ENCODE results near the gene CYTL1. TPM values are rescaled to one million over a fixed set of nuclear protein-coding genes. Genes with fewer than 3 reads are reported as not detected.

Gene CYTL1
- total and polyA plus RNA-seq, 4 donors, result 0.32 to 3.0 (median 1.6) TPM

GRCh38 chr4:4995908-4996265, 23.4 kb downstream of the CYTL1 start:
- Histone ChIP-seq H3K36me3 (ENCODE audit: control insufficient read depth in 4 of 4, insufficient read depth in 4 of 4, low read length in 4 of 4) (no peaks in the 10 kb centered on the region), H3K4me1 (ENCODE audit: control insufficient read depth in 5 of 5, insufficient read depth in 5 of 5, low read length in 5 of 5) (peaks cover 0 to 9% (median 0%) of the 10 kb centered on the region in 5 donors), H3K27ac (ENCODE audit: low read depth in 1 of 2, low read length in 1 of 2) (no peak overlapping the region), H3K4me3 (no peak overlapping the region), H3K27me3 (ENCODE audit: control insufficient read depth in 3 of 3, insufficient read depth in 3 of 3, low read length in 2 of 3) (peaks cover 0 to 10% (median 0%) of the 10 kb centered on the region in 3 donors), H3K9ac (ENCODE audit: insufficient read depth in 1 of 2, low read length in 2 of 2) (no peak overlapping the region), H3K9me3 (ENCODE audit: control insufficient read depth in 4 of 4, insufficient read depth in 3 of 4, low read length in 3 of 4) (no peaks in the 10 kb centered on the region)
- WGBS, 2 donors, result 56 to 72% methylated on average over 8 of the region's 8 CpGs
- TF ChIP-seq CTCF (IDR thresholded peaks at IDR 0.05; ENCODE audit: control extremely low read depth, extremely low read depth), result no peak
- ATAC-seq (ENCODE audit: insufficient read depth, low FRiP score) (no peak), DNase-seq (peak; percentile 40 to 64 (median 49))

- H3K27ac ChIP-seq (ENCODE audit: low read depth in 1 of 2, low read length in 1 of 2), result no peak overlapping the region
These were observed 24.0 kb downstream of the CYTL1 start for GRCh38 chr4:4995103-4995907.

GRCh38 chr4:4994312-4995097, 24.8 kb downstream of the CYTL1 start:
- no peak for DNase-seq
- peaks cover 0 to 7% (median 0%) of the 10 kb centered on the region in 3 donors for H3K27me3 ChIP-seq (ENCODE audit: control insufficient read depth in 3 of 3, insufficient read depth in 3 of 3, low read length in 2 of 3)
- H3K9me3 ChIP-seq (ENCODE audit: control insufficient read depth in 4 of 4, insufficient read depth in 3 of 4, low read length in 3 of 4), result no peaks in the 10 kb centered on the region
- no peak for ATAC-seq (ENCODE audit: insufficient read depth, low FRiP score)
- 62 to 75% methylated on average over 18 of the region's 18 CpGs for WGBS, 2 donors
- peaks cover 0 to 9% (median 0%) of the 10 kb centered on the region in 5 donors for H3K4me1 ChIP-seq (ENCODE audit: control insufficient read depth in 5 of 5, insufficient read depth in 5 of 5, low read length in 5 of 5)
- no peak for TF ChIP-seq CTCF (IDR thresholded peaks at IDR 0.05; ENCODE audit: control extremely low read depth, extremely low read depth)
- no peak overlapping the region for H3K27ac ChIP-seq (ENCODE audit: low read depth in 1 of 2, low read length in 1 of 2)
- H3K9ac ChIP-seq (ENCODE audit: insufficient read depth in 1 of 2, low read length in 2 of 2), result no peak overlapping the region
- H3K4me3 ChIP-seq, result no peak overlapping the region
- no peaks in the 10 kb centered on the region for H3K36me3 ChIP-seq (ENCODE audit: control insufficient read depth in 4 of 4, insufficient read depth in 4 of 4, low read length in 4 of 4)

More at GRCh38 chr4:4995103-4995907, 24.0 kb downstream of the CYTL1 start:
- 30 to 34% methylated on average over 21 to 22 of the region's 22 CpGs for WGBS, 2 donors
- Histone ChIP-seq H3K9me3 (ENCODE audit: control insufficient read depth in 4 of 4, insufficient read depth in 3 of 4, low read length in 3 of 4) (no peaks in the 10 kb centered on the region), H3K36me3 (ENCODE audit: control insufficient read depth in 4 of 4, insufficient read depth in 4 of 4, low read length in 4 of 4) (no peaks in the 10 kb centered on the region), H3K4me3 (no peak overlapping the region), H3K27me3 (ENCODE audit: control insufficient read depth in 3 of 3, insufficient read depth in 3 of 3, low read length in 2 of 3) (peaks cover 0 to 9% (median 0%) of the 10 kb centered on the region in 3 donors), H3K9ac (ENCODE audit: insufficient read depth in 1 of 2, low read length in 2 of 2) (no peak overlapping the region), H3K4me1 (ENCODE audit: control insufficient read depth in 5 of 5, insufficient read depth in 5 of 5, low read length in 5 of 5) (peaks cover 0 to 9% (median 0%) of the 10 kb centered on the region in 5 donors)
- TF ChIP-seq CTCF (IDR thresholded peaks at IDR 0.05; ENCODE audit: control extremely low read depth, extremely low read depth), result peak; percentile 67
- ATAC-seq (ENCODE audit: insufficient read depth, low FRiP score), result peak; percentile 66
- peak; percentile 79 to 84 (median 81) for DNase-seq

Measured in lung (tissue), 12 donors.